ENCODE data around the gene NEK10. TPM values are rescaled to one million over a fixed set of nuclear protein-coding genes. Genes with fewer than 3 reads are reported as not detected.
A peak's percentile ranks its signal among the peaks of the same experiment; 100 is the strongest.

Gene NEK10
- total and polyA plus RNA-seq, 2 of the 13 experiments (the other 11 are each of a cell fraction or from before 2014, with no cell fraction given): 2.8 to 14.2 TPM

GRCh38 chr3:27278383-27279055, 90.7 kb downstream of the NEK10 start:
- BruUV-seq (replicated peaks): no TSS peak
- Histone ChIP-seq H3K4me3 (replicated peaks in 1 of 3; ENCODE audit: insufficient read depth in 1 of 3, low read depth in 2 of 3, low read length in 3 of 3) (no peak overlapping the region), H3K4me1 (ENCODE audit: insufficient read depth, low read length) (peaks cover 53% of the 10 kb centered on the region), H4K20me1 (ENCODE audit: insufficient read depth, low read length) (no peaks in the 10 kb centered on the region), H3K27ac (ENCODE audit: extremely low read length, insufficient read depth, low read length) (peak overlapping the region; percentile 29), H3K79me2 (ENCODE audit: insufficient read depth, low read length) (no peaks in the 10 kb centered on the region), H3K9me3 (ENCODE audit: low read length) (no peaks in the 10 kb centered on the region), H3K27me3 (ENCODE audit: control insufficient read depth in 1 of 2, insufficient read depth in 2 of 2, low read length in 2 of 2) (no peaks in the 10 kb centered on the region), H2AFZ (ENCODE audit: low read length) (no peak overlapping the region), H3K4me2 (ENCODE audit: low read depth, low read length) (no peak overlapping the region; the same call in 1 of the 2 replicates), H3K36me3 (replicated peaks in 1 of 2; ENCODE audit: control insufficient read depth in 1 of 2, insufficient read depth in 2 of 2, low read length in 2 of 2) (peaks cover 0 to 3% of the 10 kb centered on the region in 2 experiments; a peak in 1 of 5 replicates), H3K9ac (ENCODE audit: insufficient read depth, low read depth, low read length) (0 out of 2 replicates have a peak overlapping the region, but pooled peaks have one; percentile 7)
- TF ChIP-seq PAXIP1 (CRISPR knock-in tag; conservative IDR thresholded peaks at IDR 0.05): peak; percentile 27; the same call in 1 of the 2 replicates
- TF ChIP-seq TCF7 (IDR thresholded peaks at IDR 0.05; ENCODE audit: low read depth): 0 out of 2 replicates have a peak, but pooled peaks have one; percentile 17
- TF ChIP-seq, protein P1, sequence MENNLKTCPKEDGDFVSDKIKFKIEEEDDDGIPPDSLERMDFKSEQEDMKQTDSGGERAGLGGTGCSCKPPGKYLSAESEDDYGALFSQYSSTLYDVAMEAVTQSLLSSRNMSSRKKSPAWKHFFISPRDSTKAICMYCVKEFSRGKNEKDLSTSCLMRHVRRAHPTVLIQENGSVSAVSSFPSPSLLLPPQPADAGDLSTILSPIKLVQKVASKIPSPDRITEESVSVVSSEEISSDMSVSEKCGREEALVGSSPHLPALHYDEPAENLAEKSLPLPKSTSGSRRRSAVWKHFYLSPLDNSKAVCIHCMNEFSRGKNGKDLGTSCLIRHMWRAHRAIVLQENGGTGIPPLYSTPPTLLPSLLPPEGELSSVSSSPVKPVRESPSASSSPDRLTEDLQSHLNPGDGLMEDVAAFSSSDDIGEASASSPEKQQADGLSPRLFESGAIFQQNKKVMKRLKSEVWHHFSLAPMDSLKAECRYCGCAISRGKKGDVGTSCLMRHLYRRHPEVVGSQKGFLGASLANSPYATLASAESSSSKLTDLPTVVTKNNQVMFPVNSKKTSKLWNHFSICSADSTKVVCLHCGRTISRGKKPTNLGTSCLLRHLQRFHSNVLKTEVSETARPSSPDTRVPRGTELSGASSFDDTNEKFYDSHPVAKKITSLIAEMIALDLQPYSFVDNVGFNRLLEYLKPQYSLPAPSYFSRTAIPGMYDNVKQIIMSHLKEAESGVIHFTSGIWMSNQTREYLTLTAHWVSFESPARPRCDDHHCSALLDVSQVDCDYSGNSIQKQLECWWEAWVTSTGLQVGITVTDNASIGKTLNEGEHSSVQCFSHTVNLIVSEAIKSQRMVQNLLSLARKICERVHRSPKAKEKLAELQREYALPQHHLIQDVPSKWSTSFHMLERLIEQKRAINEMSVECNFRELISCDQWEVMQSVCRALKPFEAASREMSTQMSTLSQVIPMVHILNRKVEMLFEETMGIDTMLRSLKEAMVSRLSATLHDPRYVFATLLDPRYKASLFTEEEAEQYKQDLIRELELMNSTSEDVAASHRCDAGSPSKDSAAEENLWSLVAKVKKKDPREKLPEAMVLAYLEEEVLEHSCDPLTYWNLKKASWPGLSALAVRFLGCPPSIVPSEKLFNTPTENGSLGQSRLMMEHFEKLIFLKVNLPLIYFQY (CRISPR knock-in tag; IDR thresholded peaks at IDR 0.05; ENCODE audit: borderline replicate concordance): no peak
- TF ChIP-seq, protein P2, sequence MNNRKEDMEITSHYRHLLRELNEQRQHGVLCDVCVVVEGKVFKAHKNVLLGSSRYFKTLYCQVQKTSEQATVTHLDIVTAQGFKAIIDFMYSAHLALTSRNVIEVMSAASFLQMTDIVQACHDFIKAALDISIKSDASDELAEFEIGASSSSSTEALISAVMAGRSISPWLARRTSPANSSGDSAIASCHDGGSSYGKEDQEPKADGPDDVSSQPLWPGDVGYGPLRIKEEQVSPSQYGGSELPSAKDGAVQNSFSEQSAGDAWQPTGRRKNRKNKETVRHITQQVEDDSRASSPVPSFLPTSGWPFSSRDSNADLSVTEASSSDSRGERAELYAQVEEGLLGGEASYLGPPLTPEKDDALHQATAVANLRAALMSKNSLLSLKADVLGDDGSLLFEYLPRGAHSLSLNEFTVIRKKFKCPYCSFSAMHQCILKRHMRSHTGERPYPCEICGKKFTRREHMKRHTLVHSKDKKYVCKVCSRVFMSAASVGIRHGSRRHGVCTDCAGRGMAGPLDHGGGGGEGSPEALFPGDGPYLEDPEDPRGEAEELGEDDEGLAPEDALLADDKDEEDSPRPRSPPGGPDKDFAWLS (CRISPR knock-in tag; IDR thresholded peaks at IDR 0.05; ENCODE audit: borderline replicate concordance): no peak
- TF ChIP-seq CHCHD3 (CRISPR knock-in tag; IDR thresholded peaks at IDR 0.05): no peak
- no peak for TF ChIP-seq U2AF1 (optimal IDR thresholded peaks at IDR 0.05; ENCODE audit: low read depth, low read length)
- no peak for TF ChIP-seq ZNF24 (IDR thresholded peaks at IDR 0.05)
- TF ChIP-seq NR2C2 (CRISPR knock-in tag; IDR thresholded peaks at IDR 0.05; ENCODE audit: borderline replicate concordance): no peak
- TF ChIP-seq ZNF3 (CRISPR knock-in tag; IDR thresholded peaks at IDR 0.05): peak; percentile 74; the same call in 1 of the 2 replicates
- TF ChIP-seq TMF1 (CRISPR knock-in tag; IDR thresholded peaks at IDR 0.05; ENCODE audit: low read depth): no peak
- DNase-seq (ENCODE audit: low spot score) (peak; percentile 8), FAIRE-seq (no peak), ATAC-seq (no peak)
- 57% methylated on average over 3 of the region's 3 CpGs for WGBS (ENCODE audit: low lambda C conversion rate)
- ChIA-PET CTCF (ENCODE audit: low intra/inter-chr PET ratio, low total read pairs) (interaction anchor here (2.6 kb wide), 1 partner anchor 144 kb away, joined by 14 read pairs; no protein-coding TSS in a partner anchor), POLR2A (interaction anchor here (1.1 kb wide), 1 partner anchor 148 kb away, joined by 3 read pairs; no protein-coding TSS in a partner anchor)
- intact Hi-C loops (cut with micrococcal nuclease; ENCODE audit: unreplicated experiment): loop anchor here (1.0 kb wide), 1 partner anchor 144 kb away; no protein-coding TSS in a partner anchor
- in situ Hi-C loops (cut with HindIII; ENCODE audit: extremely low pct_ligation_motif_present, low pct_unique_long_range_greater_than_20kb): loop anchor here (10.0 kb wide), 1 partner anchor 144 kb away; no protein-coding TSS in a partner anchor

Measured in HepG2 (cell line).